HCT116 (cell line): ENCODE measurements around the gene COX10. TPM values are rescaled to one million over a fixed set of nuclear protein-coding genes. Genes with fewer than 3 reads are reported as not detected.

Source experiments
- ATAC-seq: fragments of 200-7000 bp; cut with Tn5 transposase; 2 replicates; pipeline ENCODE4 v1.9.1; 2020; ENCODE audit warnings: mild to moderate bottlenecking, moderate library complexity
- BruUV-seq: library from RNA; stranded (reverse); fragments of 400-500 nt; replicated peaks from 2 replicates; lab custom pipeline; 2021; lab: Mats Ljungman, UMichigan
- CTCF ChIA-PET: fragments of 300-600 bp; sonication (Branson Sonifier 250); formaldehyde crosslinking; loops from one replicate; lab custom pipeline; 2021; ENCODE audit warnings: antibody characterized with exemption; lab: Charles Lee
- POLR2A ChIA-PET: fragments of 300-600, 350-600 bp; sonication (Branson Sonifier 250); formaldehyde crosslinking; loops from one replicate; lab custom pipeline; 2021; ENCODE audit warnings: antibody characterized with exemption; lab: Charles Lee
- RAD21 ChIA-PET, 2 experiments: fragments of 300-600 bp; sonication (Branson Sonifier 250); formaldehyde crosslinking; loops; one replicate each; lab custom pipeline; 2023; ENCODE audit warnings: low total read pairs in 2 of 2; ENCODE audit not compliant: uncharacterized antibody in 2 of 2, unreplicated experiment in 2 of 2, low non-redundant PET in 1 of 2; lab: Charles Lee
- DNase-seq: peaks from one replicate; pipeline ENCODE4 v3.0.0-alpha.2; 2010; ENCODE audit warnings: low read depth, low spot score
- H2AFZ ChIP-seq: fragments of 200-600 bp; shearing (Covaris generic), sonication (generic); 2 replicates; pipeline ENCODE4 v1.6.1; 2017; ENCODE audit warnings: low read depth, mixed run types, mixed read lengths, antibody characterized with exemption, low read length; ENCODE audit not compliant: poor library complexity, severe bottlenecking
- H3K27ac ChIP-seq: 2 replicates; pipeline ENCODE4 v1.5.1; 2012; ENCODE audit warnings: low read depth, low read length
- H3K27me3 ChIP-seq: fragments of 200-600 bp; sonication (generic); 2 replicates; pipeline ENCODE4 v1.6.1; 2016; ENCODE audit warnings: mixed run types, low read length, mixed read lengths; ENCODE audit not compliant: insufficient read depth
- H3K36me3 ChIP-seq, 2 experiments: fragments of 200-500 bp in 1 of 2; fragments of 200-600 bp in 1 of 2; sonication (Bioruptor generic) in 1 of 2; sonication (generic) in 1 of 2; 2 replicates each; pipeline versions ENCODE4 v1.5.1 to v1.6.1; 2014 to 2016; ENCODE audit warnings: low read length in 2 of 2, inconsistent platforms in 1 of 2, mixed read lengths in 1 of 2, mixed run types in 1 of 2; ENCODE audit not compliant: insufficient read depth in 2 of 2, control insufficient read depth in 1 of 2
- H3K4me1 ChIP-seq, 2 experiments: fragments of 200-600 bp in 1 of 2; sonication (generic) in 1 of 2; 2 replicates each; pipeline versions ENCODE4 v1.5.1 to v1.6.1; 2012 to 2017; ENCODE audit warnings: low read length in 2 of 2, inconsistent platforms in 1 of 2, mild to moderate bottlenecking in 1 of 2, mixed read lengths in 1 of 2, mixed run types in 1 of 2, moderate library complexity in 1 of 2; ENCODE audit not compliant: insufficient read depth in 2 of 2, control insufficient read depth in 1 of 2
- H3K4me2 ChIP-seq: fragments of 200-600 bp; sonication (generic); 2 replicates; pipeline ENCODE4 v1.6.1; 2017; ENCODE audit warnings: mixed run types, low read length, mixed read lengths
- H3K4me3 ChIP-seq, 2 experiments: fragments of 200-600 bp in 1 of 2; sonication (generic) in 1 of 2; replicated peaks in 1 of 2; 2 replicates each; pipeline ENCODE4 v1.5.1; 2011 to 2016; ENCODE audit warnings: low read length in 2 of 2, control low read depth in 1 of 2, low read depth in 1 of 2, mild to moderate bottlenecking in 1 of 2, mixed read lengths in 1 of 2, mixed run types in 1 of 2
- H3K79me2 ChIP-seq: fragments of 200-600 bp; sonication (generic); 2 replicates; pipeline ENCODE4 v1.6.1; 2017; ENCODE audit warnings: mild to moderate bottlenecking, mixed run types, low read length, moderate library complexity, mixed read lengths; ENCODE audit not compliant: insufficient read depth
- H3K9ac ChIP-seq: fragments of 200-600 bp; sonication (generic); 2 replicates; pipeline ENCODE4 v1.6.1; 2016; ENCODE audit warnings: low read length, mixed read lengths
- H3K9me2 ChIP-seq: fragments of 200-600 bp; sonication (generic), shearing (Covaris generic); 2 replicates; pipeline ENCODE4 v1.6.1; 2017; ENCODE audit warnings: mixed run types, mild to moderate bottlenecking, moderate library complexity; ENCODE audit not compliant: insufficient read depth
- H3K9me3 ChIP-seq, 2 experiments: fragments of 200-500 bp in 1 of 2; fragments of 200-600 bp in 1 of 2; sonication (Bioruptor generic) in 1 of 2; sonication (generic) in 1 of 2; 2 replicates each; pipeline ENCODE4 v1.6.1; 2014 to 2017; ENCODE audit warnings: low read length in 2 of 2, mixed read lengths in 2 of 2, inconsistent platforms in 1 of 2, low read depth in 1 of 2, mild to moderate bottlenecking in 1 of 2, mixed run types in 1 of 2, moderate library complexity in 1 of 2; ENCODE audit not compliant: control insufficient read depth in 1 of 2, insufficient read depth in 1 of 2
- H4K20me1 ChIP-seq: fragments of 200-600 bp; sonication (generic), shearing (Covaris generic); 2 replicates; pipeline ENCODE4 v1.6.1; 2017; ENCODE audit warnings: mixed run types, mild to moderate bottlenecking, moderate library complexity; ENCODE audit not compliant: insufficient read depth
- ATF3 ChIP-seq: IDR thresholded peaks from 2 replicates; pipeline ENCODE4 v1.6.1; 2012
- CEBPB ChIP-seq: IDR thresholded peaks from 2 replicates; pipeline ENCODE4 v1.6.1; 2012; ENCODE audit warnings: low read depth
- CTCF ChIP-seq, 3 experiments: fragments of 200-600 bp in 1 of 3; sonication (generic) in 1 of 3; IDR thresholded peaks in 2 of 3; conservative IDR thresholded peaks in 1 of 3; 2 replicates each; pipeline ENCODE4 v1.5.1; 2012 to 2017; ENCODE audit warnings: low read depth in 2 of 3, low read length in 2 of 3, antibody characterized with exemption in 1 of 3, borderline replicate concordance in 1 of 3, control low read depth in 1 of 3, mild to moderate bottlenecking in 1 of 3, mixed read lengths in 1 of 3, mixed run types in 1 of 3, moderate library complexity in 1 of 3; ENCODE audit not compliant: insufficient read depth in 1 of 3
- EGR1 ChIP-seq: IDR thresholded peaks from 2 replicates; pipeline ENCODE4 v1.6.1; 2012; ENCODE audit warnings: low read depth
- ELF1 ChIP-seq: IDR thresholded peaks from 2 replicates; pipeline ENCODE4 v1.6.1; 2012; ENCODE audit warnings: low read depth, borderline replicate concordance
- EZH2 ChIP-seq: fragments of 200-600 bp; sonication (generic); IDR thresholded peaks from 2 replicates; pipeline ENCODE4 v1.6.1; 2017; ENCODE audit warnings: antibody characterized with exemption, mixed run types
- EZH2phosphoT487 ChIP-seq: fragments of 200-600 bp; IDR thresholded peaks from 2 replicates; pipeline ENCODE4 v1.6.1; 2018; ENCODE audit warnings: antibody characterized with exemption, borderline replicate concordance
- FOSL1 ChIP-seq: IDR thresholded peaks from 2 replicates; pipeline ENCODE4 v1.6.1; 2012; ENCODE audit warnings: low read depth
- JUND ChIP-seq: IDR thresholded peaks from 2 replicates; pipeline ENCODE4 v1.6.1; 2012
- MAX ChIP-seq: IDR thresholded peaks from 2 replicates; pipeline ENCODE4 v1.6.1; 2012
- POLR2AphosphoS5 ChIP-seq: IDR thresholded peaks from 2 replicates; pipeline ENCODE4 v1.6.1; 2011; ENCODE audit warnings: mild to moderate bottlenecking, low read depth, low read length, moderate library complexity
- RAD21 ChIP-seq: IDR thresholded peaks from 2 replicates; pipeline ENCODE4 v1.6.1; 2012; ENCODE audit warnings: low read depth, mild to moderate bottlenecking
- SP1 ChIP-seq: IDR thresholded peaks from 2 replicates; pipeline ENCODE4 v1.6.1; 2012; ENCODE audit warnings: low read depth
- SRF ChIP-seq: IDR thresholded peaks from 2 replicates; pipeline ENCODE4 v1.6.1; 2012; ENCODE audit warnings: low read depth
- TCF7L2 ChIP-seq: IDR thresholded peaks from 2 replicates; pipeline ENCODE4 v1.7.0; 2011; ENCODE audit warnings: borderline replicate concordance, inconsistent platforms; ENCODE audit not compliant: insufficient read depth, insufficient read length; ENCODE audit errors: extremely low read depth
- ZNF274 ChIP-seq: fragments of 200-500 bp; sonication (Bioruptor generic); IDR thresholded peaks from 2 replicates; pipeline ENCODE4 v1.6.1; 2014; ENCODE audit warnings: mild to moderate bottlenecking, low read depth, low read length, inconsistent platforms
- intact Hi-C: fragments of 100-400 bp; cut with micrococcal nuclease; formaldehyde crosslinking; loops from 2 replicates; pipeline ENCODE4 v1.10.0; 2022
- total RNA-seq: library from RNA; stranded (reverse); gene quantifications from one replicate; pipeline ENCODE4 v1.2.1, GENCODE V29; 2021; ENCODE audit not compliant: unreplicated experiment

COX10 gene
- total RNA-seq, 1 experiment from 2014 or later = 22.4 TPM

GRCh38 chr17:14116263-14117024, 47.1 kb downstream of the COX10 start:
- intact Hi-C loops = no loop called here
- ATAC-seq (no peak), DNase-seq (no peak)
- H3K27me3 ChIP-seq = no peaks in the 10 kb centered on the region
- RAD21 ChIA-PET = no interaction called here
- TF ChIP-seq SRF (no peak), EZH2 (no peak), POLR2AphosphoS5 (no peak), TCF7L2 (no peak), EZH2phosphoT487 (no peak), ELF1 (no peak), ZNF274 (no peak), RAD21 (no peak), SP1 (no peak), MAX (no peak), EGR1 (no peak), CTCF (IDR thresholded peaks at IDR 0.05 in 2 of 3, conservative IDR thresholded peaks at IDR 0.05 in 1 of 3; ENCODE audit: borderline replicate concordance in 1 of 3, insufficient read depth in 1 of 3, low read depth in 2 of 3, low read length in 2 of 3) (no peak), JUND (no peak), CEBPB (no peak), ATF3 (no peak), FOSL1 (no peak)
- no peak overlapping the region for H3K27ac ChIP-seq
- POLR2A ChIA-PET = no interaction called here
- no peaks in the 10 kb centered on the region for H3K9me3 ChIP-seq
- H4K20me1 ChIP-seq = no peaks in the 10 kb centered on the region; the same call in 1 of the 2 replicates
- H3K9ac ChIP-seq = no peak overlapping the region
- H2AFZ ChIP-seq = no peak overlapping the region
- H3K4me2 ChIP-seq = no peak overlapping the region
- BruUV-seq = no TSS peak
- H3K9me2 ChIP-seq = no peaks in the 10 kb centered on the region
- H3K4me3 ChIP-seq = no peak overlapping the region
- no peaks in the 10 kb centered on the region for H3K4me1 ChIP-seq
- H3K36me3 ChIP-seq = no peaks in the 10 kb centered on the region
- peaks cover 52% of the 10 kb centered on the region for H3K79me2 ChIP-seq
- CTCF ChIA-PET = no interaction called here
